T-helper 1 cell treated with Interleukin-12 subunit alpha and Interleukin-12 subunit beta and Interleukin-4 antibody, amounts not matched to agents 30 μg/mL and 1 μg/mL, for 36 hours (primary cell): ENCODE results near the gene DPAGT1.

Experiments
- H3K27ac Mint-ChIP-seq: one replicate; pipeline ENCODE4 v1.8.0; 2021; ENCODE audit warnings: mild to moderate bottlenecking, mixed read lengths
- H3K27me3 Mint-ChIP-seq: one replicate; pipeline ENCODE4 v1.8.0; 2021; ENCODE audit warnings: low read depth, mixed read lengths
- H3K36me3 Mint-ChIP-seq: one replicate; pipeline ENCODE4 v1.8.0; 2021; ENCODE audit warnings: low read depth, mixed read lengths
- H3K4me1 Mint-ChIP-seq: one replicate; pipeline ENCODE4 v1.8.0; 2021; ENCODE audit warnings: low read depth, mixed read lengths
- H3K4me3 Mint-ChIP-seq: one replicate; pipeline ENCODE4 v1.8.0; 2021; ENCODE audit warnings: mild to moderate bottlenecking, moderate library complexity, mixed read lengths
- H3K9me3 Mint-ChIP-seq: one replicate; pipeline ENCODE4 v1.8.0; 2021; ENCODE audit warnings: mixed read lengths

The DPAGT1 gene

DNA sequence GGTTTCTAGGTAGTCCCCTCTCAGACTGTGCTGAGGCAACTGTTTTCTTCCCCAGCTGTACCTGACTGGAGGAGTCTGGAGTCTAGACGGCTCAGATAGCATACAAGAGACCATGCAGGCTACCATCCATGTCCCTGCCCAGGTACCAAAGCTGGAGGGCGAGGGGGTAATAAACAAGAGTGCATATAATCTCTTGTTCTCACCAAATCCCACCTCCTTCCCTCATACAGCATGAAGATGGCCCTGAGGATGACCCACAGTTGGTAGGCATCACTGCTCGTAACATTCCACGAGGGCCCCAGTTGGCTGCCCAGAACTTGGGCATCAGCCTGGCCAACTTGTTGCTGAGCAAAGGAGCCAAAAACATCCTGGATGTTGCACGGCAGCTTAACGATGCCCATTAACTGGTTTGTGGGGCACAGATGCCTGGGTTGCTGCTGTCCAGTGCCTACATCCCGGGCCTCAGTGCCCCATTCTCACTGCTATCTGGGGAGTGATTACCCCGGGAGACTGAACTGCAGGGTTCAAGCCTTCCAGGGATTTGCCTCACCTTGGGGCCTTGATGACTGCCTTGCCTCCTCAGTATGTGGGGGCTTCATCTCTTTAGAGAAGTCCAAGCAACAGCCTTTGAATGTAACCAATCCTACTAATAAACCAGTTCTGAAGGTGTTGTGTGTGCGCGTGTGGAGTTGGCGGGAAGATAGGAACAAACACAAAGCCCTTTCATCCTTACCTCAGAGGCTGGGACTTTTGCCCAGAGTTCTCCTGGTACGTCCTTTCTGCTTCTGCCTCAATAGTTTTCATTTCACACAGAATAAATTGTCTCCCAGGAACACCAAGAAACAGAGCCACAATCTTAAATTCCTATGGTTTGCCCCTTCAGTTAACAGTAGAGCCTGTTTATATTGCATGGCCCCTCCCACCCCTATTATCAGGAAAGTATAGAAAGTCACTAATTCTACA lies 8.5 kb downstream of the DPAGT1 start:
- peak overlapping the region; percentile 77 for H3K27ac Mint-ChIP-seq
- H3K9me3 Mint-ChIP-seq: no peaks in the 10 kb centered on the region
- H3K36me3 Mint-ChIP-seq: peaks cover 47% of the 10 kb centered on the region
- peak overlapping the region; percentile 92 for H3K4me3 Mint-ChIP-seq
- peaks cover 3% of the 10 kb centered on the region for H3K27me3 Mint-ChIP-seq
- H3K4me1 Mint-ChIP-seq: peaks cover 33% of the 10 kb centered on the region

DNA sequence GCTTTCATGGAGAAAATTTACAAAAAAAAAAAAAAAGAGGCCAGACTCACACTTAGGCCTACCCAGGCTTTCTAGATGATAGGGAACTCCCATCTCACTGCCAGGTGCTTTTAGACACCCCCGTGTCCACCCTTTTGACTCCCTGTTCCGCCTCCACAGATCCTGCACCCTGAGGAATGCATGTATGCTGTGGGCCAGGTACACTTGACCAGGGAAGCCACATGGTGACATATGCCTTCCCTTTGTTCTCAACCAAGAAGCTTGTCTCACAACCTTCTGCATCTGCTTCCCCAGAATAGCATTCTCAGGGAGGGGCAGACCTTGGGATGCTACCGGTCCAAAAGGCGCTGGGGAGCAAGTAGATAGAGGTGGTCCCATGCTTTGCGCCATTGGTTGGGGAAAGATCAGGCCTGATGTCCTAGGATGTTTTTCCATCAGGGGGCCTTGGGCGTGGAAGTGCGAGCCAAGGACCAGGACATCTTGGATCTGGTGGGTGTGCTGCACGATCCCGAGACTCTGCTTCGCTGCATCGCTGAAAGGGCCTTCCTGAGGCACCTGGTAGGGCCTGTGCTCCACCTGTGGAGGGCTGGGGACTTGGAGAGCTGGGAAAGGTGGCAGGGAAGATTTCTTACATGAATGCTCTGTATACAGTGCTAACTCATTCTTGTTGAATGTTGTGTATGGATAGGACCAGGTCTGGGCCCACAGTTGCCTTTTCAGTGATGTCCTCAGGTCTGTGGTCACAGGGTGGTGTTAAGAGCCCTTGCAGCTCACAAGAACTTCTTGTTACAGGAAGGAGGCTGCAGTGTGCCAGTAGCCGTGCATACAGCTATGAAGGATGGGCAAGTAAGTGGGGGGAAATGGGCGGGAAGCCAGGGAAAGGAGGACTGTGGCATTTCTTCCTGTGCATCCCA lies 9.4 kb downstream of the DPAGT1 start:
- H3K27me3 Mint-ChIP-seq: peaks cover 3% of the 10 kb centered on the region
- H3K36me3 Mint-ChIP-seq: peaks cover 37% of the 10 kb centered on the region
- no peaks in the 10 kb centered on the region for H3K9me3 Mint-ChIP-seq
- peak overlapping the region; percentile 56 for H3K27ac Mint-ChIP-seq
- peaks cover 39% of the 10 kb centered on the region for H3K4me1 Mint-ChIP-seq
- peak overlapping the region; percentile 92 for H3K4me3 Mint-ChIP-seq

DNA sequence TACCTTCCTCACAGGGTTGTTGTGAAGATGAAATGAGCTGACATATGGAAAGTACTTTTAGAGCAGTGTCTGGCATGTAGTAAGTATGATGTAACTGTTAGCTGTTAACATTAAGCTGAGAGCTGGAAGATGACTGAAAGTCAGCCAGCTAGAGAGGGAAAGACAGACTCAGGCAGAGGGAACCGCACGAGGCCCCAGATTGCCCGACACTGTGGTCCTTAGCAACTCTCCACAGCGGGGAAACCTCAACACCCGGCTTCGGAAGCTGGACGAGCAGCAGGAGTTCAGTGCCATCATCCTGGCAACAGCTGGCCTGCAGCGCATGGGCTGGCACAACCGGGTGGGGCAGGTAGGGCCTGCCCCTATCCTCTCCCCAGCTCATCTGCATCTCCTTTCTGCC lies 10.5 kb downstream of the DPAGT1 start:
- H3K36me3 Mint-ChIP-seq: peaks cover 28% of the 10 kb centered on the region
- no peak overlapping the region for H3K27ac Mint-ChIP-seq
- H3K9me3 Mint-ChIP-seq: no peaks in the 10 kb centered on the region
- H3K27me3 Mint-ChIP-seq: peaks cover 3% of the 10 kb centered on the region
- no peak overlapping the region for H3K4me3 Mint-ChIP-seq
- H3K4me1 Mint-ChIP-seq: peaks cover 38% of the 10 kb centered on the region

DNA sequence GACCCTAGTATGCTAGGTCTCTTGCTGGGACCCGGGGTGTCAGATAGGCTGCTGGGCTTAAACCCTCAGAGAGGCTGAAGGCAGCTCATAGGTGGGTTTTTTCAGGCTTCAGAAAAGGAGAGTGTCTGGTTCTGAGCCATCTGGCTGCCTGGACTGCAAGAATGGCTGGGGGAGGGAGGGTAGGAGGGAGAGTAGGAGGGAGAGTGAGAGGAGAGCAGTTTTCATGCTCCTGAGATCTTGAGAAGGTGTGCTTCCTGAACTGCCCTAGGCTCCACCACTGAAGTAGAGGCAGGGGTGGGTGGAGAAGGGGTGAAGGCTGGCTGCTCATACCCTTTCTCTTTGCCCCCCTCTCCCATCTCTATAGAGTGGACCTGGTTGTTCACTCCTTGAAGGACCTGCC lies 12.3 kb downstream of the DPAGT1 start:
- Mint-ChIP-seq H3K27ac (no peak overlapping the region), H3K36me3 (peaks cover 23% of the 10 kb centered on the region), H3K4me3 (no peak overlapping the region), H3K4me1 (peaks cover 40% of the 10 kb centered on the region), H3K27me3 (no peaks in the 10 kb centered on the region), H3K9me3 (no peaks in the 10 kb centered on the region)

DNA sequence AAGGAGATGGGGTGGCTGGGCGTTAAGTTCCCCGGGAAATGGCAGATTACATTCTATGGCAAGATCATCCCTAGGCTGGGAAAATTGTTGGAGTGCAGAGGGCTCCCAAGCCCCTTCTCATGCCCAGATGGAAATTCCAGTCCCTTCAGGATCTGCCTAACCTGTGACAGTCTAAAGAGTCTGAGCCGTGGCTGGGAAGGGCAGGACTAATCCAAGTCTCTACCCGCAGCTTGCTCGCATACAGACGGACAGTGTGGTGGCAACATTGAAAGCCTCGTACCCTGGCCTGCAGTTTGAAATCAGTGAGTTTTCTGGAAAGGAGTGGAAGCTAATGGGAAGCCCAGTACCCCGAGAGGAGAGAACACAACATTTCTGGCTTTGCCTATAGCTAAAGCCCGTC lies 13.2 kb downstream of the DPAGT1 start:
- Mint-ChIP-seq H3K27me3 (no peaks in the 10 kb centered on the region), H3K4me3 (no peak overlapping the region), H3K27ac (no peak overlapping the region), H3K36me3 (peaks cover 17% of the 10 kb centered on the region), H3K4me1 (peaks cover 37% of the 10 kb centered on the region), H3K9me3 (no peaks in the 10 kb centered on the region)

DNA sequence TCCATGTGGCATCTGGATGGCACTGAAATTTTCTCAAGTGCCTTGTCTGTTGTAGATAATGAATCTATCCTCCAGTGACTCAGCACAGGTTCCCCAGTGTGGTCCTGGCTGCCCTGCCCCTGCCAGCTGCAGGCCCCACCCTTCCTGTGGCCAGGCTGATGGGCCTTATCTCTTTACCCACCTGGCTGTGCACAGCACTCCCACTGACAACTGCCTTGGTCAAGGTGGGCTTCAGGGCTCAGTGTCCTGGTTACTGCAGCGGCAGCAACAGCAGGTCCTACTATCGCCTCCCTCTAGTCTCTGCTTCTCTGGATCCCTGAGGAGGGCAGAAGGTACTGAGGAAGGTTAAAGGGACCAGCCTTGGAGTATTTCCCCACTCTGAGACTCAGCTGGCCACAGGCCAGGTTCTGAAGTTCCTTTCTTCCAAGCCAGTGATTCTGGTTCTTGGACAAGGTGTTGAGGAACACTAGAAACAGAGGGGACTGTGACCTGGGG lies 13.9 kb downstream of the DPAGT1 start:
- no peaks in the 10 kb centered on the region for H3K27me3 Mint-ChIP-seq
- H3K9me3 Mint-ChIP-seq: no peaks in the 10 kb centered on the region
- peaks cover 11% of the 10 kb centered on the region for H3K36me3 Mint-ChIP-seq
- H3K4me1 Mint-ChIP-seq: peaks cover 34% of the 10 kb centered on the region
- H3K27ac Mint-ChIP-seq: peak overlapping the region; percentile 63
- H3K4me3 Mint-ChIP-seq: no peak overlapping the region

DNA sequence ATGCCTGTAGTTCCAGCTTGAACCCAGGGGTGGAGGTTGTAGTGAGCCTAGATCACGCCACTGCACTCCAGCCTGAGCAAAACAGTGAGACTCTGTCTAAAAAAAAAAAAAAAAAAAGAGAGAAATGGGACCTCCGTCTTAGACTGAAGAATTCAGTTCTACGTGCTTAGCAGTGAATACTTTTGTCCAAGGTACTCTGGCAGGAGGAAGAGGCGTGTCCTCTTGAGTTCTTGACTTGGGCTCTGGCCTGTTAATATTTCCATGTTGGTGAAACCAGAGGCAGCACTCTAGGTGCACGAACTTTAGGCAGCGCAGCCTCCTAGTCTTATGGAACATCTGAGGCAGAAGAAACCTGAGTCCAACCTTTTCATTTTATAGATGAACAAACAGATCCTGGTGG lies 14.5 kb downstream of the DPAGT1 start:
- peak overlapping the region; percentile 34 for H3K4me3 Mint-ChIP-seq
- H3K36me3 Mint-ChIP-seq: peaks cover 8% of the 10 kb centered on the region
- no peaks in the 10 kb centered on the region for H3K9me3 Mint-ChIP-seq
- H3K27ac Mint-ChIP-seq: no peak overlapping the region
- H3K27me3 Mint-ChIP-seq: no peaks in the 10 kb centered on the region
- H3K4me1 Mint-ChIP-seq: peaks cover 28% of the 10 kb centered on the region

DNA sequence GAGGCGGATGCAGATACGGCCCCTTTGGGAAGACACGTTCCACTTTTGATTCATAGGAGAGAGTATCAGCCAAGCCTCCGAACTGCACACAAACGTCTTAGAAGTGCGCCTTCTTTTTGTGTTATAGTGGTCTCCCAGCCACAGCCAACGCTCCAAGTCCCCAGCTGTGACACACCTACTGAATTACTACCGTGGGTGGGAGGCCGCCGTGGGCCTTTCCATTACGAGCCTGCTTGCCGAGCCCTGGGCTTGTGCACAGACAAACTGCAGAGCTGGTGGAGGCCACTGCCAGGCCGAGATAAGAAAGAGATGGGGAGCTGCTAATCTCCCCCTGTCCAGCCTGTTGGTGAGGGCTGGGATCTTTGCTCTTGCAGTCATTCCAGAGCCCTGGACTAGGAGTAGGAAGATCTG lies 16.2 kb downstream of the DPAGT1 start:
- Mint-ChIP-seq H3K27ac (peak overlapping the region; percentile 92), H3K27me3 (no peaks in the 10 kb centered on the region), H3K36me3 (peaks cover 18% of the 10 kb centered on the region), H3K4me3 (peak overlapping the region; percentile 91), H3K4me1 (peaks cover 23% of the 10 kb centered on the region), H3K9me3 (no peaks in the 10 kb centered on the region)

DNA sequence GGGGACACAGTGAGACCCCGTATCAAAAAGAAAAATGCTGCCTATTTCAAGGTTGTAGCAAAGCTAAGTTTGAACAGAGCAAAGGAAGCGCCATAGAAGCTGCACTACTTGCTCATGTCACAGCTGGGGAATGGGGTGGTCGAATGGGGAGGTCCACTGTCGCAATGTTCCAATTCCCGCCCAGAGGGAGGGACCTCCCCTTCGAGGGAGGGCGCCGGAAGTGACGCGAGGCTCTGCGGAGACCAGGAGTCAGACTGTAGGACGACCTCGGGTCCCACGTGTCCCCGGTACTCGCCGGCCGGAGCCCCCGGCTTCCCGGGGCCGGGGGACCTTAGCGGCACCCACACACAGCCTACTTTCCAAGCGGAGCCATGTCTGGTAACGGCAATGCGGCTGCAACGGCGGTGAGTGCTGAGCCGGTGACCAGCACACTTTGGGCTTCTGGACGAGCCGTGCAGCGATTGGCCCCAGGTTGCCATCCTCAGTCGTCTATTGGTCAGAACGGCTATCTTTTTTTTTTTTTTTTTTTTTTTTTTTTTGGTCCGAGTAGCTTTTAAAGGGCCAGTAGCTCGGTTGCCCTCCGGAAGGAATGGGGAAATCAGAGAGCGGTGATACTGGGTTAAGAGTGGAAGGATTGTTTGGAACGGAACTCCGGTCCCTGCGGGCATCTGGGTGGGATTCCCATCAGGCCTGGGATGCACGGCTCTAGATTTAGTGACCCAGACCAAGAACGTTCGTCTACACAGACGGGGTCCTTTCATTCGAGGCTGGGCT lies 16.8 kb downstream of the DPAGT1 start, which contains the start of gene HMBS:
Gene HMBS, plus strand, starts transcription at position 219 of the 774 bp plus-strand sequence. Its CDS starts 153 bp downstream, at position 372.
- no peaks in the 10 kb centered on the region for H3K9me3 Mint-ChIP-seq
- H3K4me3 Mint-ChIP-seq: peak within 1 kb of the TSS; percentile 91
- peaks cover 23% of the 10 kb centered on the region for H3K36me3 Mint-ChIP-seq
- H3K27me3 Mint-ChIP-seq: no peaks in the 10 kb centered on the region
- peaks cover 23% of the 10 kb centered on the region for H3K4me1 Mint-ChIP-seq
- peak within 1 kb of the TSS; percentile 92 for H3K27ac Mint-ChIP-seq

DNA sequence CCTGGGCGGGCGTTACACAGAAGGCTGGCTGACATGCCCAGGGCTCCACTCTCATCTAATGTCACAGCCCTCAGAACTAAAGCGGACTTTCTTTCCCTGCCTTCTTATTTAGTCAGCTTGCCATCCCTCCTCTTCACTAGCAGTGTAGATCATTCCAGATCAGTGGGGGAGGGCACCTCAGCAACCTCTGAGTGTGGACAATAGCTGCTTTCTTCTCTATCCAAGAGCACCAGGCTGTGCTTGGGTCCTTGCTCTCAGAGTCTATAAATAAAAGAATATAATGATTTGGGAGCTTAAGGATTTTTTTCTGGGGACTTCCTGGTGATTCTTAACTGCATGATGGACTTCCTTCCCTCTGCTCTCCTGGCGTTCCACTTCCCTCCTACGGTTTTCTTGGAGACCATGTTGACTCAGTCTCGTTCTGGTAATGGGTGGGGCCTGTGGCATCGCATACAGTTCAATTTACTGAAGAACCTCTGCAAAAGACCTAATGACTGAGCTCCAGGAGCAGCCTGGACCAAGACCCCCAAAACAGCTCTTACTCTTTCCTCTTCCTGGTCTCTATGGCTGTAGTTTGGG lies 19.9 kb downstream of the DPAGT1 start:
- Mint-ChIP-seq H3K9me3 (no peaks in the 10 kb centered on the region), H3K27ac (no peak overlapping the region), H3K36me3 (peaks cover 41% of the 10 kb centered on the region), H3K27me3 (no peaks in the 10 kb centered on the region), H3K4me1 (peaks cover 14% of the 10 kb centered on the region), H3K4me3 (no peak overlapping the region)

DNA sequence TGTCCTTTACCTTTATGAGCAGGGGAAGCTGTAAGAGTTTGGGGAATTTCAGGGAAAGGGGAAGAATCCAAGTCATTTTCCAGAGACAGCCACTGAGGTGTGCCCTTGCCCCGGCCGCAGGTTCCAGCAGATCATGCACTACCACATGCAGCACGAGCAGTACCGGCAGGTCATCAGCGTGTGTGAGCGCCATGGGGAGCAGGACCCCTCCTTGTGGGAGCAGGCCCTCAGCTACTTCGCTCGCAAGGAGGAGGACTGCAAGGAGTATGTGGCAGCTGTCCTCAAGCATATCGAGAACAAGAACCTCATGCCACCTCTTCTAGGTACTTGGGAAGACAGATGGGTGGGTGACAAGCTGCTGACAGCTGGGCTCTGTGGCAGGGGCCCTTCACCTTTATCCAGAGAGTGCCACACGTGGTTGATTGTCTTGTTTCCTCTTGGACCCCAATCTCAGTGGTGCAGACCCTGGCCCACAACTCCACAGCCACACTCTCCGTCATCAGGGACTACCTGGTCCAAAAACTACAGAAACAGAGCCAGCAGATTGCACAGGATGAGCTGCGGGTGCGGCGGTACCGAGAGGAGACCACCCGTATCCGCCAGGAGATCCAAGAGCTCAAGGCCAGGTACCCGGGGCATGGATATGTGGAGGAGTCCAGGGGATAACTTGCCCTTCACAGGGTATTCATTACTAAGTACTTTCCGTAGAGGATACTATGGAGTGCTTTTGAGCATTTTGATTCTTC lies 22.8 kb downstream of the DPAGT1 start:
- Mint-ChIP-seq H3K9me3 (no peaks in the 10 kb centered on the region), H3K36me3 (peaks cover 43% of the 10 kb centered on the region), H3K27me3 (no peaks in the 10 kb centered on the region), H3K4me1 (no peaks in the 10 kb centered on the region), H3K27ac (no peak overlapping the region), H3K4me3 (no peak overlapping the region)

DNA sequence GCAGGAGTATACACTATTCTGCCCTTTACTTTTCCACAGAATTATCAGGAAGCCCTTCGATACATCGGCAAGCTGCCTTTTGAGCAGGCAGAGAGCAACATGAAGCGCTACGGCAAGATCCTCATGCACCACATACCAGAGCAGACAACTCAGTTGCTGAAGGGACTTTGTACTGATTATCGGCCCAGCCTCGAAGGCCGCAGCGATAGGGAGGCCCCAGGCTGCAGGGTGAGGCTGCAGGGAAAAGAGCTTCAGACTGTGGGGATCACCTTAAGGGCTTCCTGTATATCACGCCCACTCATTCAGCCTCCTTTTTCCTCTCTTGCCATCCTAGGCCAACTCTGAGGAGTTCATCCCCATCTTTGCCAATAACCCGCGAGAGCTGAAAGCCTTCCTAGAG lies 23.8 kb downstream of the DPAGT1 start:
- H3K4me1 Mint-ChIP-seq: no peaks in the 10 kb centered on the region
- no peak overlapping the region for H3K27ac Mint-ChIP-seq
- H3K4me3 Mint-ChIP-seq: no peak overlapping the region
- H3K36me3 Mint-ChIP-seq: peaks cover 49% of the 10 kb centered on the region
- no peaks in the 10 kb centered on the region for H3K27me3 Mint-ChIP-seq
- H3K9me3 Mint-ChIP-seq: no peaks in the 10 kb centered on the region
